ENCODE measurements around the gene SRGAP2C.
"Not testable (repeated sequence)": the region's sequence is repeated elsewhere in the genome, so short reads cannot be mapped to it uniquely, and the experiment has no call there.

The SRGAP2C gene

GRCh38 chr1:121344355-121344754 is 159.6 kb downstream of the SRGAP2C start:
- DNase-seq = not testable (repeated sequence)

- DNase-seq = not testable (repeated sequence)
Observed at GRCh38 chr1:121346654-121347053, 161.9 kb downstream of the SRGAP2C start.

- DNase-seq = not testable (repeated sequence)
Observed at GRCh38 chr1:121347476-121347875, 162.7 kb downstream of the SRGAP2C start.

GRCh38 chr1:121348115-121348514 is 163.3 kb downstream of the SRGAP2C start:
- DNase-seq = not testable (repeated sequence)

GRCh38 chr1:121349332-121349967 is 164.7 kb downstream of the SRGAP2C start:
- DNase-seq = not testable (repeated sequence)

- not testable (repeated sequence) for DNase-seq
Observed at GRCh38 chr1:121355711-121356420, 171.1 kb downstream of the SRGAP2C start.

- not testable (repeated sequence) for DNase-seq
Observed at GRCh38 chr1:121356819-121357218, 172.0 kb downstream of the SRGAP2C start.

- DNase-seq = not testable (repeated sequence)
Observed at GRCh38 chr1:121360531-121360930, 175.8 kb downstream of the SRGAP2C start.

- not testable (repeated sequence) for DNase-seq
Observed at GRCh38 chr1:121361451-121362233, 176.9 kb downstream of the SRGAP2C start.

- not testable (repeated sequence) for DNase-seq
Observed at GRCh38 chr1:121362234-121362883, 177.6 kb downstream of the SRGAP2C start.

- not testable (repeated sequence) for DNase-seq
Observed at GRCh38 chr1:121365316-121365715, 180.5 kb downstream of the SRGAP2C start.

GRCh38 chr1:121365723-121366122 is 180.9 kb downstream of the SRGAP2C start:
- DNase-seq = not testable (repeated sequence)

GRCh38 chr1:121366171-121366570 is 181.4 kb downstream of the SRGAP2C start:
- not testable (repeated sequence) for DNase-seq

- not testable (repeated sequence) for DNase-seq
Observed at GRCh38 chr1:121368910-121369309, 184.1 kb downstream of the SRGAP2C start.

- DNase-seq = not testable (repeated sequence)
Observed at GRCh38 chr1:121369959-121370358, 185.2 kb downstream of the SRGAP2C start.

- DNase-seq = not testable (repeated sequence)
Observed at GRCh38 chr1:121374851-121375367, 190.1 kb downstream of the SRGAP2C start.

- DNase-seq = not testable (repeated sequence)
Observed at GRCh38 chr1:121376986-121377385, 192.2 kb downstream of the SRGAP2C start.

GRCh38 chr1:121378757-121379156 is 194.0 kb downstream of the SRGAP2C start:
- not testable (repeated sequence) for DNase-seq

GRCh38 chr1:121384754-121385153 is 200.0 kb downstream of the SRGAP2C start:
- not testable (repeated sequence) for DNase-seq

- DNase-seq = not testable (repeated sequence)
Observed at GRCh38 chr1:121385162-121385561, 200.4 kb downstream of the SRGAP2C start.

- not testable (repeated sequence) for DNase-seq
Observed at GRCh38 chr1:121385563-121386288, 201.0 kb downstream of the SRGAP2C start.
